ENCODE data around the gene WASF2. TPM values are rescaled to one million over a fixed set of nuclear protein-coding genes. Genes with fewer than 3 reads are reported as not detected.

Gene WASF2
- total and polyA plus RNA-seq, 2 of the 13 experiments (the other 11 are each of a cell fraction or from before 2014, with no cell fraction given), result 10.4 to 27.7 TPM

- TF ChIP-seq SAP130 (CRISPR knock-in tag; IDR thresholded peaks at IDR 0.05; ENCODE audit: low read depth) (peak; percentile 71), NR2C2 (CRISPR knock-in tag; IDR thresholded peaks at IDR 0.05; ENCODE audit: borderline replicate concordance) (no peak), CBX1 (IDR thresholded peaks at IDR 0.05; ENCODE audit: low read depth) (no peak), SMARCE1 (IDR thresholded peaks at IDR 0.05; ENCODE audit: borderline replicate concordance) (no peak), ZUFSP (CRISPR knock-in tag; IDR thresholded peaks at IDR 0.05; ENCODE audit: borderline replicate concordance) (no peak), ZNF383 (CRISPR knock-in tag; IDR thresholded peaks at IDR 0.05; ENCODE audit: borderline replicate concordance) (no peak), CAMTA2 (CRISPR knock-in tag; IDR thresholded peaks at IDR 0.05; ENCODE audit: borderline replicate concordance) (no peak), GABPB1 (CRISPR knock-in tag; IDR thresholded peaks at IDR 0.05) (peak; percentile 64; the same call in 1 of the 2 replicates), ZNF619 (CRISPR knock-in tag; IDR thresholded peaks at IDR 0.05) (no peak), HOXA5 (CRISPR knock-in tag; IDR thresholded peaks at IDR 0.05) (peak; percentile 63; the same call in 1 of the 2 replicates), SCMH1 (CRISPR knock-in tag; IDR thresholded peaks at IDR 0.05; ENCODE audit: borderline replicate concordance) (no peak), MLLT10 (CRISPR knock-in tag; IDR thresholded peaks at IDR 0.05) (no peak), TFE3 (CRISPR knock-in tag; IDR thresholded peaks at IDR 0.05) (no peak), NR3C1 (CRISPR knock-in tag; IDR thresholded peaks at IDR 0.05) (no peak), ZNF136 (CRISPR knock-in tag; IDR thresholded peaks at IDR 0.05; ENCODE audit: low read depth) (no peak), CBFB (CRISPR knock-in tag; IDR thresholded peaks at IDR 0.05) (no peak), MLXIP (CRISPR knock-in tag; IDR thresholded peaks at IDR 0.05; ENCODE audit: borderline replicate concordance) (no peak), HIVEP1 (CRISPR knock-in tag; IDR thresholded peaks at IDR 0.05) (no peak), ESRRA (CRISPR knock-in tag; IDR thresholded peaks at IDR 0.05; ENCODE audit: low read depth) (peak; percentile 71; the same call in 1 of the 2 replicates), BHLHE40 (IDR thresholded peaks at IDR 0.05; ENCODE audit: low read length) (no peak), ZMYM3 (CRISPR knock-in tag; IDR thresholded peaks at IDR 0.05) (no peak), NPAS2 (CRISPR knock-in tag; IDR thresholded peaks at IDR 0.05; ENCODE audit: borderline replicate concordance) (no peak), FOXK1 (CRISPR knock-in tag; IDR thresholded peaks at IDR 0.05; ENCODE audit: borderline replicate concordance, low read depth) (peak; percentile 48; the same call in 1 of the 2 replicates)
- TF ChIP-seq, protein P1, sequence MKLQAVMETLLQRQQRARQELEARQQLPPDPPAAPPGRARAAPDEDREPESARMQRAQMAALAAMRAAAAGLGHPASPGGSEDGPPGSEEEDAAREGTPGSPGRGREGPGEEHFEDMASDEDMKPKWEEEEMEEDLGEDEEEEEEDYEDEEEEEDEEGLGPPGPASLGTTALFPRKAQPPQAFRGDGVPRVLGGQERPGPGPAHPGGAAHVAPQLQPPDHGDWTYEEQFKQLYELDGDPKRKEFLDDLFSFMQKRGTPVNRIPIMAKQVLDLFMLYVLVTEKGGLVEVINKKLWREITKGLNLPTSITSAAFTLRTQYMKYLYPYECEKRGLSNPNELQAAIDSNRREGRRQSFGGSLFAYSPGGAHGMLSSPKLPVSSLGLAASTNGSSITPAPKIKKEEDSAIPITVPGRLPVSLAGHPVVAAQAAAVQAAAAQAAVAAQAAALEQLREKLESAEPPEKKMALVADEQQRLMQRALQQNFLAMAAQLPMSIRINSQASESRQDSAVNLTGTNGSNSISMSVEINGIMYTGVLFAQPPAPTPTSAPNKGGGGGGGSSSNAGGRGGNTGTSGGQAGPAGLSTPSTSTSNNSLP (IDR thresholded peaks at IDR 0.05; ENCODE audit: low read depth, low read length), result no peak
These were observed 97.7 kb downstream of the WASF2 start, which contains the start of gene GPR3 (continued) for GRCh38 chr1:27392096-27392777.
